Activated naive CD4-positive, alpha-beta T cell treated with anti-CD3 and anti-CD28 coated beads, Interleukin-2, amount 50 U/mL, for 24 hours (primary cell): ENCODE measurements around the gene TTC34.
"Not testable (repeated sequence)": the region's sequence is repeated elsewhere in the genome, so short reads cannot be mapped to it uniquely, and the experiment has no call there.

Source experiments
- H3K27ac Mint-ChIP-seq: one replicate; pipeline ENCODE4 v1.8.0; 2021; ENCODE audit warnings: mild to moderate bottlenecking, mixed read lengths
- H3K27me3 Mint-ChIP-seq: one replicate; pipeline ENCODE4 v1.8.0; 2021; ENCODE audit warnings: mixed read lengths
- H3K36me3 Mint-ChIP-seq: one replicate; pipeline ENCODE4 v1.8.0; 2021; ENCODE audit warnings: mixed read lengths
- H3K4me1 Mint-ChIP-seq: one replicate; pipeline ENCODE4 v1.8.0; 2021; ENCODE audit warnings: mixed read lengths
- H3K4me3 Mint-ChIP-seq: one replicate; pipeline ENCODE4 v1.8.0; 2021; ENCODE audit warnings: mild to moderate bottlenecking, mixed read lengths
- H3K9me3 Mint-ChIP-seq: one replicate; pipeline ENCODE4 v1.8.0; 2021; ENCODE audit warnings: mixed read lengths

Gene TTC34

GRCh38 chr1:2688336-2688665 is 113.2 kb downstream of the TTC34 start:
- not testable (repeated sequence) for H3K27me3 Mint-ChIP-seq, H3K4me1 Mint-ChIP-seq, H3K4me3 Mint-ChIP-seq, H3K9me3 Mint-ChIP-seq, H3K36me3 Mint-ChIP-seq, H3K27ac Mint-ChIP-seq

- not testable (repeated sequence) for H3K4me1 Mint-ChIP-seq, H3K36me3 Mint-ChIP-seq, H3K4me3 Mint-ChIP-seq, H3K27me3 Mint-ChIP-seq, H3K9me3 Mint-ChIP-seq, H3K27ac Mint-ChIP-seq
These were observed 113.7 kb downstream of the TTC34 start for GRCh38 chr1:2687638-2688335.

- not testable (repeated sequence) for H3K27me3 Mint-ChIP-seq, H3K36me3 Mint-ChIP-seq, H3K4me1 Mint-ChIP-seq, H3K9me3 Mint-ChIP-seq, H3K4me3 Mint-ChIP-seq, H3K27ac Mint-ChIP-seq
These were observed 114.3 kb downstream of the TTC34 start for GRCh38 chr1:2687174-2687591.

- not testable (repeated sequence) for H3K27me3 Mint-ChIP-seq, H3K4me1 Mint-ChIP-seq, H3K9me3 Mint-ChIP-seq, H3K4me3 Mint-ChIP-seq, H3K27ac Mint-ChIP-seq, H3K36me3 Mint-ChIP-seq
These were observed 115.2 kb downstream of the TTC34 start for GRCh38 chr1:2686091-2686863.

- not testable (repeated sequence) for H3K4me3 Mint-ChIP-seq, H3K36me3 Mint-ChIP-seq, H3K4me1 Mint-ChIP-seq, H3K27ac Mint-ChIP-seq, H3K9me3 Mint-ChIP-seq, H3K27me3 Mint-ChIP-seq
These were observed 115.8 kb downstream of the TTC34 start for GRCh38 chr1:2685671-2686070.

- H3K27me3 Mint-ChIP-seq, H3K9me3 Mint-ChIP-seq, H3K36me3 Mint-ChIP-seq, H3K4me3 Mint-ChIP-seq, H3K27ac Mint-ChIP-seq, H3K4me1 Mint-ChIP-seq: not testable (repeated sequence)
These were observed 116.6 kb downstream of the TTC34 start for GRCh38 chr1:2684878-2685277.

- not testable (repeated sequence) for H3K9me3 Mint-ChIP-seq, H3K4me3 Mint-ChIP-seq, H3K27ac Mint-ChIP-seq
These were observed 117.5 kb downstream of the TTC34 start for GRCh38 chr1:2684000-2684399.

GRCh38 chr1:2683321-2683741 is 118.2 kb downstream of the TTC34 start:
- H3K4me1 Mint-ChIP-seq, H3K27me3 Mint-ChIP-seq, H3K36me3 Mint-ChIP-seq, H3K27ac Mint-ChIP-seq, H3K9me3 Mint-ChIP-seq, H3K4me3 Mint-ChIP-seq: not testable (repeated sequence)

More at GRCh38 chr1:2684000-2684399, 117.5 kb downstream of the TTC34 start:
- H3K36me3 Mint-ChIP-seq, H3K4me1 Mint-ChIP-seq, H3K27me3 Mint-ChIP-seq: not testable (repeated sequence)

GRCh38 chr1:2682879-2683278 is 118.6 kb downstream of the TTC34 start:
- H3K4me1 Mint-ChIP-seq, H3K4me3 Mint-ChIP-seq, H3K9me3 Mint-ChIP-seq, H3K27me3 Mint-ChIP-seq, H3K27ac Mint-ChIP-seq, H3K36me3 Mint-ChIP-seq: not testable (repeated sequence)

GRCh38 chr1:2676726-2677125 is 124.8 kb downstream of the TTC34 start:
- not testable (repeated sequence) for H3K4me1 Mint-ChIP-seq, H3K27me3 Mint-ChIP-seq, H3K36me3 Mint-ChIP-seq, H3K9me3 Mint-ChIP-seq, H3K27ac Mint-ChIP-seq, H3K4me3 Mint-ChIP-seq

- H3K9me3 Mint-ChIP-seq, H3K36me3 Mint-ChIP-seq, H3K27ac Mint-ChIP-seq, H3K4me1 Mint-ChIP-seq, H3K27me3 Mint-ChIP-seq, H3K4me3 Mint-ChIP-seq: not testable (repeated sequence)
These were observed 129.8 kb downstream of the TTC34 start for GRCh38 chr1:2671656-2672055.

GRCh38 chr1:2659806-2660205 is 141.7 kb downstream of the TTC34 start:
- H3K36me3 Mint-ChIP-seq, H3K27ac Mint-ChIP-seq, H3K4me1 Mint-ChIP-seq, H3K9me3 Mint-ChIP-seq, H3K4me3 Mint-ChIP-seq, H3K27me3 Mint-ChIP-seq: not testable (repeated sequence)

- not testable (repeated sequence) for H3K36me3 Mint-ChIP-seq, H3K9me3 Mint-ChIP-seq, H3K4me1 Mint-ChIP-seq, H3K27ac Mint-ChIP-seq, H3K4me3 Mint-ChIP-seq
- H3K27me3 Mint-ChIP-seq: peaks cover 28% of the 10 kb centered on the region
These were observed 143.6 kb downstream of the TTC34 start for GRCh38 chr1:2657909-2658308.

- peaks cover 33% of the 10 kb centered on the region for H3K27me3 Mint-ChIP-seq
- not testable (repeated sequence) for H3K9me3 Mint-ChIP-seq, H3K4me1 Mint-ChIP-seq, H3K4me3 Mint-ChIP-seq, H3K36me3 Mint-ChIP-seq, H3K27ac Mint-ChIP-seq
These were observed 144.4 kb downstream of the TTC34 start for GRCh38 chr1:2657124-2657523.

GRCh38 chr1:2655598-2656434 is 145.7 kb downstream of the TTC34 start:
- not testable (repeated sequence) for H3K27ac Mint-ChIP-seq, H3K4me1 Mint-ChIP-seq, H3K4me3 Mint-ChIP-seq, H3K9me3 Mint-ChIP-seq, H3K36me3 Mint-ChIP-seq
- H3K27me3 Mint-ChIP-seq: peaks cover 34% of the 10 kb centered on the region

GRCh38 chr1:2654443-2654948 is 147.0 kb downstream of the TTC34 start:
- not testable (repeated sequence) for H3K4me3 Mint-ChIP-seq, H3K9me3 Mint-ChIP-seq, H3K27ac Mint-ChIP-seq, H3K4me1 Mint-ChIP-seq, H3K36me3 Mint-ChIP-seq
- peaks cover 34% of the 10 kb centered on the region for H3K27me3 Mint-ChIP-seq
